CD4-positive, alpha-beta memory T cell (primary cell): ENCODE data around the gene BTNL8. TPM values are rescaled to one million over a fixed set of nuclear protein-coding genes. Genes with fewer than 3 reads are reported as not detected.
A peak's percentile ranks its signal among the peaks of the same experiment; 100 is the strongest.
"Not testable (repeated sequence)": the region's sequence is repeated elsewhere in the genome, so short reads cannot be mapped to it uniquely, and the experiment has no call there.

ENCODE experiments used
- CTCF ChIA-PET: fragments of 350-600 bp; sonication (Branson Sonifier 250); formaldehyde crosslinking; loops from one replicate; lab custom pipeline; 2021; ENCODE audit warnings: inconsistent platforms; ENCODE audit not compliant: partially characterized antibody; lab: Charles Lee
- POLR2A ChIA-PET: fragments of 350-600 bp; sonication (Branson Sonifier 250); formaldehyde crosslinking; loops from one replicate; lab custom pipeline; 2021; ENCODE audit not compliant: partially characterized antibody; lab: Charles Lee
- DNase-seq, 5 donors: peaks; one replicate each; pipeline versions ENCODE4 v3.0.0 to v3.0.0-alpha.2; 2020 to 2022; ENCODE audit warnings: mixed read lengths in 1 of 5
- H3K27ac ChIP-seq: one replicate; pipeline ENCODE4 v1.7.0; 2013; ENCODE audit warnings: low read depth, low read length
- H3K27me3 ChIP-seq: 2 replicates; pipeline ENCODE4 v1.7.0; 2013; ENCODE audit warnings: mild to moderate bottlenecking, low read length, moderate library complexity; ENCODE audit not compliant: insufficient read depth
- H3K36me3 ChIP-seq: 2 replicates; pipeline ENCODE4 v1.7.0; 2013; ENCODE audit warnings: mild to moderate bottlenecking, low read length, moderate library complexity; ENCODE audit not compliant: insufficient read depth
- H3K4me1 ChIP-seq: 2 replicates; pipeline ENCODE4 v1.7.0; 2013; ENCODE audit warnings: mild to moderate bottlenecking, low read length, moderate library complexity; ENCODE audit not compliant: insufficient read depth
- H3K4me3 ChIP-seq, 2 donors: one replicate each; pipeline ENCODE4 v1.7.0; 2013; ENCODE audit warnings: low read length in 2 of 2, mild to moderate bottlenecking in 1 of 2
- H3K9me3 ChIP-seq, 2 donors: one replicate each; pipeline ENCODE4 v1.7.0; 2013; ENCODE audit warnings: low read length in 2 of 2, control low read depth in 1 of 2; ENCODE audit not compliant: control insufficient read depth in 1 of 2
- H3K27ac Mint-ChIP-seq, 7 donors: one replicate each; pipeline ENCODE4 v1.8.0; 2020 to 2021; ENCODE audit warnings: mixed read lengths in 7 of 7, mild to moderate bottlenecking in 6 of 7, inconsistent platforms in 3 of 7, moderate library complexity in 3 of 7
- H3K27me3 Mint-ChIP-seq, 2 donors: one replicate each; pipeline ENCODE4 v1.8.0; 2020 to 2021; ENCODE audit warnings: mixed read lengths in 2 of 2
- H3K36me3 Mint-ChIP-seq, 2 donors: one replicate each; pipeline ENCODE4 v1.8.0; 2020 to 2021; ENCODE audit warnings: mixed read lengths in 2 of 2, inconsistent platforms in 1 of 2, mild to moderate bottlenecking in 1 of 2
- H3K4me1 Mint-ChIP-seq, 4 donors: one replicate each; pipeline ENCODE4 v1.8.0; 2020 to 2021; ENCODE audit warnings: mixed read lengths in 4 of 4, mild to moderate bottlenecking in 1 of 4
- H3K4me3 Mint-ChIP-seq, 8 donors: one replicate each; pipeline ENCODE4 v1.8.0; 2020 to 2021; ENCODE audit warnings: mixed read lengths in 8 of 8, mild to moderate bottlenecking in 7 of 8, moderate library complexity in 6 of 8, inconsistent platforms in 3 of 8
- H3K9me3 Mint-ChIP-seq, 8 donors: one replicate each; pipeline ENCODE4 v1.8.0; 2020 to 2021; ENCODE audit warnings: mixed read lengths in 8 of 8, mild to moderate bottlenecking in 5 of 8, inconsistent platforms in 3 of 8, moderate library complexity in 1 of 8
- intact Hi-C: fragments of 100-400 bp; cut with micrococcal nuclease; formaldehyde crosslinking; loops from one replicate; pipeline ENCODE4 v1.15.1; 2023
- polyA plus RNA-seq, 2 donors: library from polyadenylated mRNA; unstranded; fragments of 300-500 nt; fragmentation: Illumina TruSeq; gene quantifications; one replicate each; pipeline ENCODE4 v1.2.3, GENCODE V29; 2021
- total RNA-seq, 2 experiments: library from RNA; stranded (reverse); gene quantifications; one replicate each; pipeline ENCODE4 v1.2.3, GENCODE V29; 2021

Gene BTNL8
- total and polyA plus RNA-seq, 4 experiments from 2014 or later, result not detected

DNA sequence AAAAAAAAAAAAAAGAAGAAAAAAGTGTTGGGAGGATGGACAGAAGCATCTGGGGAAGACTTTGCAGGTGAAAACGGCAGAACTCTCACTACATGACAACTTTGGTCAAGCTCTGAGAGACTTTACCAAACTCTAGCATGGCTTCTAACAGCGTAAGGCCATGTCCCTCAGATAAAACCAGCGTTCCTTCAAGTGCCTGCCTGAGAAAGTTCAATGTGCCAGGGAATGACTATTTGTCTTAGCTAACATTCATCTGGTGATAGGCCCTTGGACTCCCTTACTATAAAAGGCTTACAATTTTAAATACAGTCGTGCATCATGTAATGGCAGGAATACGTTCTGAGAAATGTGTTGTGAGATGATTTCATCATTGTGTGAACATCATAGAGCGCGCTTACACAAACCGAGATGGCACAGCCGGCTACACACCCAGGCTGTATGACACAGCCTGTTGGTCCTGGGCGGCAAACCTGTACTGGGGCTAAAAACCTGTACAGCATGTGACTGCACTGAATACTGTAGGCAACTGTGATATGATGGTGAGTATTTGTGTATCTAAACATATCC is 23.0 kb upstream of the BTNL8 start:
- POLR2A ChIA-PET, result no interaction called here
- H3K9me3 ChIP-seq, result no peaks in the 10 kb centered on the region
- peaks cover 4% of the 10 kb centered on the region for H3K4me1 ChIP-seq
- peaks cover 0 to 9% (median 2%) of the 10 kb centered on the region in 4 donors for H3K4me1 Mint-ChIP-seq
- H3K4me3 ChIP-seq, result no peak overlapping the region
- no peak overlapping the region for H3K27ac Mint-ChIP-seq
- H3K27me3 ChIP-seq, result no peaks in the 10 kb centered on the region
- no peak overlapping the region for H3K27ac ChIP-seq
- CTCF ChIA-PET, result interaction anchor here (1.9 kb wide), 1 partner anchor 9 kb away, joined by 7 read pairs; no protein-coding TSS in a partner anchor
- peaks cover 0 to under 1% (median 0%) of the 10 kb centered on the region in 8 donors for H3K9me3 Mint-ChIP-seq
- no peak overlapping the region for H3K4me3 Mint-ChIP-seq
- no peaks in the 10 kb centered on the region for H3K27me3 Mint-ChIP-seq
- intact Hi-C loops, result no loop called here
- no peak for DNase-seq
- no peaks in the 10 kb centered on the region for H3K36me3 ChIP-seq
- no peaks in the 10 kb centered on the region for H3K36me3 Mint-ChIP-seq

- DNase-seq, CTCF ChIA-PET, H3K9me3 Mint-ChIP-seq, H3K27ac Mint-ChIP-seq, H3K4me1 ChIP-seq, H3K27ac ChIP-seq, H3K4me3 ChIP-seq, H3K9me3 ChIP-seq, H3K4me1 Mint-ChIP-seq, intact Hi-C loops, H3K4me3 Mint-ChIP-seq, H3K27me3 ChIP-seq, H3K36me3 Mint-ChIP-seq, H3K36me3 ChIP-seq, POLR2A ChIA-PET: not testable (repeated sequence)
- H3K27me3 Mint-ChIP-seq, result peaks cover 33 to 36% of the 10 kb centered on the region in 2 donors
Observed at GRCh38 chr5:180885845-180886529, 13.0 kb upstream of the BTNL8 start.

DNA sequence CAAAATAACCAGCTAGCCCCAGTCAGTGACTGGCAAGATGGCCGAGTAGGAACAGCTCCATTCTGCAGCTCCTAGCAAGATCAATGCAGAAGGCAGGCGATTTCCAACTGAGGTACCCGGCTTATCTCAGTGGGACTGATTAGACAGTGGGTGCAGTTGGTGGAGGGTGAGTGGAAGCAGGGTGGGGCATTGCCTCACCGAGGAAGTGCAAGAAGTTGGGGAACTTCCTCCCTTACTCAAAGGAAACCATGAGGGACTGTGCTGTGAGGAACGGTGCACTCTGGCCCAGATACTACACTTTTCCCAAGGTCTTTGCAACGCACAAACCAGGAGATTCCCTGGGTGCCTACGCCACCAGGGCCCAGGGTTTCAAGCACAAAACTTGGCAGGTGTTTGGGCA is 9.6 kb upstream of the BTNL8 start:
- Mint-ChIP-seq H3K27me3 (peaks cover 27 to 45% of the 10 kb centered on the region in 2 donors), H3K4me3 (no peak overlapping the region), H3K4me1 (no peaks in the 10 kb centered on the region), H3K36me3 (peaks cover 0 to 5% of the 10 kb centered on the region in 2 donors), H3K9me3 (peaks cover 0 to 5% (median 2%) of the 10 kb centered on the region in 8 donors), H3K27ac (peak overlapping the region in 1 of 7 donors; percentile 15)
- DNase-seq, result no peak
- Histone ChIP-seq H3K36me3 (no peaks in the 10 kb centered on the region), H3K27ac (no peak overlapping the region), H3K9me3 (no peaks in the 10 kb centered on the region), H3K4me1 (no peaks in the 10 kb centered on the region), H3K4me3 (no peak overlapping the region), H3K27me3 (peaks cover 5% of the 10 kb centered on the region)
- ChIA-PET CTCF (interaction anchor here (1.1 kb wide), 1 partner anchor 10 kb away, joined by 3 read pairs; no protein-coding TSS in a partner anchor), POLR2A (no interaction called here)
- intact Hi-C loops, result no loop called here

DNA sequence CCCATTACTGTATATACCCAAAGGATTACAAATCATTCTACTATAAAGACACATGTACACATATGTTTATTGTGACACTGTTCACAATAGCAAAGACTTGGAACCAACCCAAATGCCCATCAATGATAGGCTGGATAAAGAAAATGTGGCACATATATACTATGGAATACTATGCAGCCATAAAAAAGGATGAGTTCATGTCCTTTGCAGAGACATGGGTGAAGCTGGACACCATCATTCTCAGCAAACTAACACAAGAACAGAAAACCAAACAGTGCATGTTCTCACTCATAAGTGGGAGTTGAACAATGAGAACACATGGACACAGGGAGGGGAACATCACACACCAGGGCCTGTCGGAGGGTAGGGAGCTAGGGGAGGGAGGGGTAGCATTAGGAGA is 3.6 kb upstream of the BTNL8 start:
- H3K4me3 ChIP-seq, CTCF ChIA-PET, H3K36me3 Mint-ChIP-seq, H3K9me3 ChIP-seq, DNase-seq, POLR2A ChIA-PET, H3K9me3 Mint-ChIP-seq, H3K4me3 Mint-ChIP-seq, H3K4me1 ChIP-seq, H3K27ac ChIP-seq, H3K4me1 Mint-ChIP-seq, H3K27me3 ChIP-seq, H3K36me3 ChIP-seq, intact Hi-C loops, H3K27ac Mint-ChIP-seq: not testable (repeated sequence)
- peaks cover 12 to 25% of the 10 kb centered on the region in 2 donors for H3K27me3 Mint-ChIP-seq

GRCh38 chr5:180900178-180900577 is 1.2 kb downstream of the BTNL8 start:
- no peak for DNase-seq
- Histone ChIP-seq H3K9me3 (no peaks in the 10 kb centered on the region), H3K27me3 (no peaks in the 10 kb centered on the region), H3K27ac (no peak overlapping the region), H3K4me1 (no peaks in the 10 kb centered on the region), H3K4me3 (no peak overlapping the region), H3K36me3 (no peaks in the 10 kb centered on the region)
- Mint-ChIP-seq H3K4me1 (no peaks in the 10 kb centered on the region), H3K9me3 (peaks cover 0 to 4% (median 0%) of the 10 kb centered on the region in 8 donors), H3K27ac (no peak overlapping the region), H3K4me3 (no peak overlapping the region), H3K27me3 (no peaks in the 10 kb centered on the region), H3K36me3 (no peaks in the 10 kb centered on the region)
- ChIA-PET POLR2A (no interaction called here), CTCF (interaction anchor here (1.1 kb wide), 1 partner anchor 11 kb away, joined by 3 read pairs; no protein-coding TSS in a partner anchor)
- intact Hi-C loops, result no loop called here

GRCh38 chr5:180901319-180902009 is 2.5 kb downstream of the BTNL8 start:
- Histone ChIP-seq H3K4me3 (no peak overlapping the region), H3K27ac (no peak overlapping the region), H3K36me3 (no peaks in the 10 kb centered on the region), H3K9me3 (no peaks in the 10 kb centered on the region), H3K4me1 (no peaks in the 10 kb centered on the region), H3K27me3 (no peaks in the 10 kb centered on the region)
- ChIA-PET CTCF (no interaction called here), POLR2A (no interaction called here)
- intact Hi-C loops, result no loop called here
- DNase-seq, result no peak
- no peak overlapping the region for H3K4me3 Mint-ChIP-seq
- H3K9me3 Mint-ChIP-seq, result peaks cover 0 to 8% (median under 1%) of the 10 kb centered on the region in 8 donors
- peaks cover 0 to 2% of the 10 kb centered on the region in 2 donors for H3K27me3 Mint-ChIP-seq
- H3K4me1 Mint-ChIP-seq, result no peaks in the 10 kb centered on the region
- H3K36me3 Mint-ChIP-seq, result no peaks in the 10 kb centered on the region
- H3K27ac Mint-ChIP-seq, result peak overlapping the region in 1 of 7 donors; percentile 16

GRCh38 chr5:180908400-180908799 is 9.4 kb downstream of the BTNL8 start:
- Mint-ChIP-seq H3K36me3 (peaks cover 2 to 3% of the 10 kb centered on the region in 2 donors), H3K4me3 (no peak overlapping the region), H3K4me1 (no peaks in the 10 kb centered on the region), H3K9me3 (peaks cover 0 to 4% (median 0%) of the 10 kb centered on the region in 8 donors), H3K27me3 (peaks cover 17 to 33% of the 10 kb centered on the region in 2 donors), H3K27ac (no peak overlapping the region)
- no peak overlapping the region for H3K4me3 ChIP-seq
- POLR2A ChIA-PET, result no interaction called here
- H3K27me3 ChIP-seq, result peaks cover 5% of the 10 kb centered on the region
- no peaks in the 10 kb centered on the region for H3K9me3 ChIP-seq
- H3K36me3 ChIP-seq, result no peaks in the 10 kb centered on the region
- no peak overlapping the region for H3K27ac ChIP-seq
- no peaks in the 10 kb centered on the region for H3K4me1 ChIP-seq
- intact Hi-C loops, result no loop called here
- CTCF ChIA-PET, result no interaction called here
- no peak for DNase-seq
